Right ventricle myocardium superior (tissue), 1 donor: ENCODE measurements around the gene SVIL. TPM values are rescaled to one million over a fixed set of nuclear protein-coding genes. Genes with fewer than 3 reads are reported as not detected.
"Not testable (repeated sequence)": the region's sequence is repeated elsewhere in the genome, so short reads cannot be mapped to it uniquely, and the experiment has no call there.

Experiments
- ATAC-seq: fragments of 200-7000 bp; cut with Tn5 transposase; one replicate; pipeline ENCODE4 v1.9.1; 2020; ENCODE audit warnings: mild to moderate bottlenecking; ENCODE audit not compliant: poor library complexity
- DNase-seq: peaks from one replicate; pipeline ENCODE4 v3.0.0-alpha.2; 2020
- intact Hi-C: fragments of 100-400 bp; cut with DNase I; formaldehyde crosslinking; loops from one replicate; pipeline ENCODE4 v1.11.2; 2022
- total RNA-seq: library from RNA; stranded (reverse); fragmentation: NEBNext Ultra II Directional; extraction: Animal tissue kit (Norgen Biotek cat#: 25700); gene quantifications from one replicate; pipeline ENCODE4 v1.2.1, GENCODE V29; 2021
- donor health status: DM: no; HTN: yes; CAD: no; lungs with severe emphysema.

Gene SVIL
- total RNA-seq, 1 donor from 2014 or later: 298 TPM

GRCh38 chr10:29464671-29465171, 170.1 kb downstream of the SVIL start:
- ATAC-seq: peak; percentile 76
- peak; percentile 68 for DNase-seq
- intact Hi-C loops: not testable (repeated sequence)

- no peak for ATAC-seq
- DNase-seq: no peak
- intact Hi-C loops: no loop called here
Observed at GRCh38 chr10:29461042-29461441, 173.7 kb downstream of the SVIL start.

GRCh38 chr10:29458190-29458589, 176.6 kb downstream of the SVIL start:
- DNase-seq, intact Hi-C loops, ATAC-seq: not testable (repeated sequence)

- no peak for DNase-seq
- no peak for ATAC-seq
- intact Hi-C loops: no loop called here
Observed at GRCh38 chr10:29455095-29455494, 179.7 kb downstream of the SVIL start.

DNA sequence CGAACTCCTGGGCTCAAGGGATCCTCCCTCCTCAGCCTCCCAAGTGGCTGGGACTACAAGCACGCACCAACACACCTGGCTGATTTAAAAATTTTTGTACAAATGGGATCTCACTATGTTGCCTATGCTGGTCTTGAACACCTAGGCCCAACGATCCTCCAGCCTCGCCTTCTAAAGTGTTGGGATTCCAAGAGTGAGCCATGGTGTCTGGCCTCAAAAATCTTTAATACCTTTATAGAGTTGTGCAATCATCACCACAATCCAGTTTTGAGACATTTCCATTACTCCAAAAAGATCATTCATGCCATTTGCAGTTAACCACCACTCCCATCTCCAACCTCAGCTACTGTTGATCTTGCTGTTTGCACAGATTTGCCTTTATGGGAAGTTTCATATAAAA, 180.5 kb downstream of the SVIL start:
- no peak for ATAC-seq
- no peak for DNase-seq
- intact Hi-C loops: no loop called here

DNA sequence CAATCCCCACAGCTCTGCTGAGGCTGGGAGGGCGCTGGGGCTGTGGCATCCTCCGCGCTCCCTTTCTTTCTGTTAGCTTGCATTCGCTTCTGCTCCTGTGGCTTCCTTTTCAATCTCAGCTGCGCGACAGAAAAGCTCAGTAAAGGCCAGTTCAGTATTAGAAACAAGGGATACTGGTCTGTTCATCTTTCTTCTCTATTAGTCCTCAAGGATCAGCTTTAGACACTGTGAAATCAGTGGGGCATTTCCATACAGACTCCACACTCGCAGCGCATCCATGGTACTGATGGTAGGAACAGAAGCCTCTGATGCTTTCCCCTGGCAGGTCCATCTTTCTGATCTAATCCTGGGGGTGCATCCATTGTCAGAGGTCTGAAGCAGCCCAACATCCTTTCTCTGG, 182.2 kb downstream of the SVIL start:
- intact Hi-C loops: no loop called here
- DNase-seq (no peak), ATAC-seq (no peak)

DNA sequence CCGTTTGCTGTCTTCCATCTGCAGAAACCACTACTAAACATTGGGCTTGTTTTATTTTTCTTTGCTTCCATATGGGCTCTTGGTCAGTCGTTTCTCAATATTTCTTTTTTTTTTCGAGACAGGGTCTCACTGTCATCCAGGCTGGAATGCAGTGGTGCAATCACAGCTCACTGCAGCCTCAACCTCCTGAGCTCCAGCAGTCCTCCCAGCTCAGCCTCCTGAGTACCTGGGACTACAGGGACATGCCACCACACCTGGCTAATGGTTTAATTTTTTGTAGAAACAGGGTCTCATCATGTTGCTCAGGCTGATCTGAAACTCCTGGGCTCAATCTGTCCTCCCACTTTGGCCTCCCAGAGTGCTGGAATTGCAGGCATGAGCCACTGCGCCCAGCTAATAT, 182.8 kb downstream of the SVIL start:
- DNase-seq: no peak
- no peak for ATAC-seq
- intact Hi-C loops: no loop called here

GRCh38 chr10:29450405-29450804, 184.4 kb downstream of the SVIL start:
- DNase-seq (no peak), ATAC-seq (no peak)
- intact Hi-C loops: no loop called here

DNA sequence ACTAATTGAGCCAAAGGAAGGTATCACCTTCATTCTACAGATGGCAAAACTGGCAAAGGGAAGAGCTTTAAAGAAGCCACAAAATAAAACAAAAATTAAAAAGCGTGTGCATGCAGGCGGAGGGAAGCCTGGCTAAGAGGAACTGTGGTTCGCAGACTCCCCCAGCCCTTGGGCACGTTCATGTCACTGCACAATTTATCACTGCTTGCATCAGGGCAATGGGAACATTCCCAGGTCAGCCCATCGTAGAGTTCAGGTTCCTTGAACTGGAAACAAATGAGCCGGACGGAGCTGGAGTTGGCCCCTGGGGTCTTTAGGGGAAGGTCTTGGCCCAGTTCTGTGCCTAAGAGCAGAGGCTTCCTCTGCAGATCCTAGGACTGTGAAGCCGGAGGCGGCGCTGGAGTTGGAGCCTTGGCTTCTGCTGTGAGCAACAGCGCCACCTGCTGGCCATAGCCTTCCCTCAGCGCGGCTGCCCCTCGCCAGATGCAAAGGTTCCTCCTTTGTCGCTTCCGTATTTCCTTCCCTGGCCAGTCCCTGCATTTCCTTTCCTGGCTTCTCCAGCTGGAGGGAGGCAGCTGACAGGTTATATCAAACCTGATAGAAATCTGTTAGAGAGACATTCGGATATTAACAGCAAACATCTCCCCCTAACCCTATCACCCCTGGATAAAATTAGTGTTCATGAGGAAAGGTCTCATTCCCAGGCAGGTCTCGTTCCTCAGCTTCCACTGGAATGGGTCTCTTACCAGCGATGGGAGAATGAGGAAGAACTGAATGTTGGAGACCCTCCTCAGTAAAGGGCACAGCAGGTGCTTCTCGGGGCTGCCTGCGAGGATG, 185.8 kb downstream of the SVIL start:
- intact Hi-C loops: loop anchor here (5.0 kb wide), 1 partner anchor 57 kb away; no protein-coding TSS in a partner anchor
- ATAC-seq (peak; percentile 94), DNase-seq (peak; percentile 93)

DNA sequence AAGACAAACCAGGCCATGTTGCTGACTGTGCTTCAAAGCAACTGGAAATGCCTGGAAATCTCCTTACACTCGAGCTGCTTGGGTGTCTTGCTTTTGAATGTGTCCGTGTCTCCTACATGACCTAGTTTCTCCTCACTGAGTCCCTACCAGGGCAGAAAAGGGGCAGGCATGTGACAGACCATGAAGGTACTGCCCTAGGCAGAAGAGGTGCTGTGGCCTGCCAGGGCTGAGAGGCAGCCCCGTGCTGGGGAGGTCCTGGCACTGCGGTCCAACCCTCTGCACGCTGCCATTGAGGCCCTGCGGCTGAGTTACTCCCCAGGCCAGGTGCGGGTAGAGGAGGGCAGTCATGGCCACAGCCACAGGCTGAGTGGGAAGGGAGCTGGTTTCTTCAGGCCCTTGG, 186.6 kb downstream of the SVIL start:
- peak; percentile 55 for ATAC-seq
- DNase-seq: no peak
- intact Hi-C loops: loop anchor here (5.0 kb wide), 1 partner anchor 56 kb away; no protein-coding TSS in a partner anchor

- ATAC-seq (no peak), DNase-seq (no peak)
- intact Hi-C loops: loop anchor here (5.0 kb wide), 1 partner anchor 54 kb away; no protein-coding TSS in a partner anchor
Observed at GRCh38 chr10:29446327-29446726, 188.4 kb downstream of the SVIL start.

- ATAC-seq: no peak
- intact Hi-C loops: no loop called here
- no peak for DNase-seq
Observed at GRCh38 chr10:29443745-29444523, 190.8 kb downstream of the SVIL start.

DNA sequence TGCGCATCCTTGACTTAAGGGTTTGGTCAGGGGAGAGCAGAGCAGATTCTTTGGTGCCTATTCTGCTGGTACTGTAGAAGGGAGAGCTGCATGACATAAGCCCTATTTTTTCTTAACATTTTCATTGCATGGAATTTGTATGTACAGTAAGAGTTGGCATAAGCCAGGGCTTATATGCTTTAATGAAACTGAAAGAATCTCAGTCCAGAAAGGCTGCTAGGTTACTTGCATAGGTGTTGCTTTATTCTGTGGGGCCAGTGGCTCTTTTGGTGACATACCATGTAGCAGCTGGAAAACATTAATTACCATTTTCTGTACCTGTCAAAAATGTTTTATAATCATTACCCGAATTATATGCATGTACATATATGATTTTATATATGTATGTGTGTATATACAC, 193.8 kb downstream of the SVIL start:
- ATAC-seq (no peak), DNase-seq (no peak)
- intact Hi-C loops: no loop called here

DNA sequence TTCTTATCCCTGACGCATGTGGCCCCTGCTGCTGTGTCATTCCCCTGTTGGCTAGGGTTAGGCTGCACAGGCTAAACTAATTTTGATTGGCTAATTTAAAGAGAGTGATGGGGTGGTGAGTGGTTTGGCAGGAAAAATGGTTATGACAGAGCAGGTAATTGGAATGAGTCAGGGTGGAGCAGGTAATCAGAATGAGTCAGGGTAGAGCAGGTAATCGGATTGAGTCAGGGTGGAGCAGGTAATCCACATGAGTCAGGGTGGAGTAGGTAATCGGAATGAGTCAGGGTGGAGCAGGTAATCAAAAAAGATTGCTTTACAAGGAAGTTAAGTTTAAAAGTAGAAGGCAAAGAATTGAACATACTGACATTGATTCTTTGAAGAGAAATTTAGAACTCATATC, 195.8 kb downstream of the SVIL start:
- DNase-seq, ATAC-seq, intact Hi-C loops: not testable (repeated sequence)

GRCh38 chr10:29438271-29438670, 196.5 kb downstream of the SVIL start:
- intact Hi-C loops: no loop called here
- DNase-seq (no peak), ATAC-seq (no peak)

DNA sequence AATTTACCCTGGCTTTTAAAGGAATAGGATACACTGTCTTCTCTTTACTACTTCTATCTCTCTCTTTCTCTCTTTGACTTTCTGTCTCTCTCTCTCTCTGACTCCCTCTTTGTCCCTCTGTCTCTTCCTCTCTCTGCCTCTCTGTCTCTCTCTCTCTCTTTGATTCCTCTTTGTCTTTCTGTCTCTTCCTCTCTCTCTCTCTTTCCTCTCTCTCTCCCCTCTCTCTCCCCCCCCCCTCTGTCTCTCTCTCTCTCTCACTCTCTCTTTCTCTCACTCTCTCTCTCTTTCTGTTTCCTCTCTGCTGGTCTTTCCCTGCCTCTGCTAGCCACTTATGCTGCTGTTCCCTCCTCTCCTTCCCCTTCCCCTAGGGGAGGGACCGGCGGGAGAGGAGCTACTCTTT, 196.9 kb downstream of the SVIL start:
- no peak for ATAC-seq
- intact Hi-C loops: no loop called here
- no peak for DNase-seq

DNA sequence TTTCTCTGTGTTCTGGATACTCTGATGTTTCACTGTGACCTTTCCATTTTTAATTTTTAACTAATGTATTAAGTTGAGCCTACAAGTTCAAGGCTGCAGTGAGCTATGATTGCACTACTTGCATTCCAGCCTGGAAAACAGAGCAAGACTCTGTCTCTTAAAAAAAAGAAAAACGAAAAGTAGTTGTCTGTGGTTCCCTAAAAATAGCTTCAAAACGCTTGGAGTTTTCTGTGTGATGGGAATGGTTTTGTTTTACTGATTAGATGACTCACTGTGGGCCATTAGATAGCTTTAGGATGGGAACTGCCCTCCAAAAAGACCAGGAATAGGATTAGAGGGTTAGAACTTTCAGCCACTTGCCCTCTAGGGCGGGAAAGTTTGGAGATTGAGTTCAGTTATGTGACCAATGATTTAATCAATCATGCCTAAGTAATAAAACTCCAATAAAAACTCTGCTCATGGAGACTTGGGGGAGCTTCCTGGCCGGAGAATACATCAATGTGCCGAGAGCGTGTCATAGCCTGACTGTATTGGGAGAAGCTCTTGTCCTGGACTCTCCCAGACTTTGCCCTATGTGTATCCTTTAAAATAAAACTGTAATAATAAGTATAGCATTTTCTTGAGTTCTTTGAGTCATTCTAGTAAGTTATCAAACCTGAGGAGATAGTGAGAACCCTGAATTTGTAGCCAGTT, 198.8 kb downstream of the SVIL start:
- DNase-seq (no peak), ATAC-seq (no peak)
- intact Hi-C loops: no loop called here

GRCh38 chr10:29434111-29434510, 200.7 kb downstream of the SVIL start:
- DNase-seq: no peak
- ATAC-seq: no peak
- intact Hi-C loops: no loop called here

DNA sequence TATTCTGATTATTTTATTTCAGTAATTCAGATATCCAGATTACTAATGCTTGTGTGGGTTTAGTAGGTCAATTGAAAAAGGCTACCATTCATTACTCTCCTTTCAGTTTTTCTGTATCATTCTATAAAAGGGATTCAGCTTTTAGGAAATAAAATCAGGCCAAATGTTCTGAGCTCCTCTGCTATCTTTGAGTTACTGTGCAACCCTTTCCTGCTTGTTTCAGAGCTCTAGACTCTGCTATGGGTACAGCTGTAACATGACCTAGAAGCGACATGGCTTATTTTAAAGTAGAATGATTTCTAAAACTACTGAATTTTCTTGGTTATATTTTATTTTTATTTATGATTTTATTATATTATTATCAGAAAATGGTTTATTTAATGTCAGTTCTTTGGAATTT, 203.1 kb downstream of the SVIL start:
- ATAC-seq: no peak
- intact Hi-C loops: no loop called here
- no peak for DNase-seq
